ENCODE results near the gene USH2A. TPM values are rescaled to one million over a fixed set of nuclear protein-coding genes. Genes with fewer than 3 reads are reported as not detected.

USH2A gene
- polyA plus RNA-seq, 1 donor from 2014 or later: 0.17 TPM

DNA sequence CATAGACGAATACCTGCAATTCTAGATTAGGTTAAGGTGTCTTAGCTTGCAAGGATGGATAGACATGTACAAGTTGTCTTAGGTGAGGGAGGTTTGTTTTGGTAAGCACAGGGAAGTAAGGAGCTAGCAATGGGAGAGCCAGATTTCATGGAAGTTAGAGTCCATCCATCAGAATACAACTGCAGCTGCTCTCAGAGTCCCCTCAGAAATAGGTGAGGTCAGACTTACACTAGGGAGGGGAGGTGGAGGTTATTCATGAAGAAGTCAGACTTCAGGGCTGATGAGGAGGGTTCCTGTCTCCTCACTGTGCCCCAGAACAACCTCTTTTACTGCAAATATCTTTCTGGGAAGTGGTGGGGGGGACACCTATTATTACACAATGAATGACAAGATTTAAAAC lies 770.9 kb downstream of the USH2A start:
- Histone ChIP-seq H3K4me2 (ENCODE audit: low read length) (no peak overlapping the region), H3K9me3 (ENCODE audit: low read length) (no peaks in the 10 kb centered on the region), H3K79me2 (replicated peaks; ENCODE audit: insufficient read depth, low read length) (no peaks in the 10 kb centered on the region), H3F3A (ENCODE audit: insufficient read depth, low read length, poor library complexity, severe bottlenecking) (no peaks in the 10 kb centered on the region), H3K27me3 (ENCODE audit: insufficient read depth, low read depth, low read length) (no peaks in the 10 kb centered on the region), H2AFZ (ENCODE audit: low read depth, low read length) (no peak overlapping the region), H3K36me3 (ENCODE audit: insufficient read depth, low read length) (no peaks in the 10 kb centered on the region), H3K9me2 (ENCODE audit: insufficient read depth, low read length) (no peaks in the 10 kb centered on the region), H3K9ac (ENCODE audit: low read length) (no peak overlapping the region), H3K4me3 (ENCODE audit: low read length) (no peak overlapping the region), H4K20me1 (ENCODE audit: insufficient read depth) (no peaks in the 10 kb centered on the region), H3K27ac (ENCODE audit: low read length) (no peak overlapping the region)
- no peak for TF ChIP-seq POLR2AphosphoS5 (IDR thresholded peaks at IDR 0.05)
- TF ChIP-seq SMC3 (conservative IDR thresholded peaks at IDR 0.05; ENCODE audit: poor library complexity): no peak
- TF ChIP-seq TAF1 (IDR thresholded peaks at IDR 0.05; ENCODE audit: low read depth): no peak
- no peak for TF ChIP-seq MXI1 (conservative IDR thresholded peaks at IDR 0.05; ENCODE audit: poor library complexity, severe bottlenecking)

DNA sequence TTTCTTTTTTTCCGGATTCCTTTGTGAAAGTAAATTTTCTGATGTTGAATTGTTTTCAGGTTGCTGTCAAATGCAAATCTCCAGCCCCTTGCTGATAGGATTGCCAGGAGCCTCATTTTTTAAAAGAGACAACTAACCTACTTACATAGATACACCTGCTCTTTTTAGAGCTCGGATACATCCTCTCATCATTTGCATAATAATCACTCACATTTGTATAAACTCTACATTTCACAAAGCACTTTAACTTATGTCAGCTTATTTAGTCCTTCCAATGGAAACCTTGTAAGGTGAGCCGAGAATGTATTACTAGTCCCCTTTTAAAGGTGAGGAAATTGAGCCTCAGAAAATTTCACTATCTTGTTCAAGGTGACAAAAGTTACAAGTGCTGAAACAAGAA lies 771.4 kb downstream of the USH2A start:
- H2AFZ ChIP-seq (ENCODE audit: low read depth, low read length): no peak overlapping the region

More for the DNA sequence above, 771.4 kb downstream of the USH2A start:
- TF ChIP-seq POLR2AphosphoS5 (IDR thresholded peaks at IDR 0.05) (no peak), TAF1 (IDR thresholded peaks at IDR 0.05; ENCODE audit: low read depth) (no peak), MXI1 (conservative IDR thresholded peaks at IDR 0.05; ENCODE audit: poor library complexity, severe bottlenecking) (no peak), EP300 (conservative IDR thresholded peaks at IDR 0.05; ENCODE audit: poor library complexity, severe bottlenecking) (no peak), SMC3 (conservative IDR thresholded peaks at IDR 0.05; ENCODE audit: poor library complexity) (no peak), RAD21 (conservative IDR thresholded peaks at IDR 0.05) (no peak), EZH2 (IDR thresholded peaks at IDR 0.05; ENCODE audit: borderline replicate concordance, insufficient read depth, low read length, poor library complexity, severe bottlenecking) (no peak)
- TF ChIP-seq, protein P1, sequence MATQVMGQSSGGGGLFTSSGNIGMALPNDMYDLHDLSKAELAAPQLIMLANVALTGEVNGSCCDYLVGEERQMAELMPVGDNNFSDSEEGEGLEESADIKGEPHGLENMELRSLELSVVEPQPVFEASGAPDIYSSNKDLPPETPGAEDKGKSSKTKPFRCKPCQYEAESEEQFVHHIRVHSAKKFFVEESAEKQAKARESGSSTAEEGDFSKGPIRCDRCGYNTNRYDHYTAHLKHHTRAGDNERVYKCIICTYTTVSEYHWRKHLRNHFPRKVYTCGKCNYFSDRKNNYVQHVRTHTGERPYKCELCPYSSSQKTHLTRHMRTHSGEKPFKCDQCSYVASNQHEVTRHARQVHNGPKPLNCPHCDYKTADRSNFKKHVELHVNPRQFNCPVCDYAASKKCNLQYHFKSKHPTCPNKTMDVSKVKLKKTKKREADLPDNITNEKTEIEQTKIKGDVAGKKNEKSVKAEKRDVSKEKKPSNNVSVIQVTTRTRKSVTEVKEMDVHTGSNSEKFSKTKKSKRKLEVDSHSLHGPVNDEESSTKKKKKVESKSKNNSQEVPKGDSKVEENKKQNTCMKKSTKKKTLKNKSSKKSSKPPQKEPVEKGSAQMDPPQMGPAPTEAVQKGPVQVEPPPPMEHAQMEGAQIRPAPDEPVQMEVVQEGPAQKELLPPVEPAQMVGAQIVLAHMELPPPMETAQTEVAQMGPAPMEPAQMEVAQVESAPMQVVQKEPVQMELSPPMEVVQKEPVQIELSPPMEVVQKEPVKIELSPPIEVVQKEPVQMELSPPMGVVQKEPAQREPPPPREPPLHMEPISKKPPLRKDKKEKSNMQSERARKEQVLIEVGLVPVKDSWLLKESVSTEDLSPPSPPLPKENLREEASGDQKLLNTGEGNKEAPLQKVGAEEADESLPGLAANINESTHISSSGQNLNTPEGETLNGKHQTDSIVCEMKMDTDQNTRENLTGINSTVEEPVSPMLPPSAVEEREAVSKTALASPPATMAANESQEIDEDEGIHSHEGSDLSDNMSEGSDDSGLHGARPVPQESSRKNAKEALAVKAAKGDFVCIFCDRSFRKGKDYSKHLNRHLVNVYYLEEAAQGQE (IDR thresholded peaks at IDR 0.05; ENCODE audit: borderline replicate concordance): no peak
- TF ChIP-seq, protein P2, sequence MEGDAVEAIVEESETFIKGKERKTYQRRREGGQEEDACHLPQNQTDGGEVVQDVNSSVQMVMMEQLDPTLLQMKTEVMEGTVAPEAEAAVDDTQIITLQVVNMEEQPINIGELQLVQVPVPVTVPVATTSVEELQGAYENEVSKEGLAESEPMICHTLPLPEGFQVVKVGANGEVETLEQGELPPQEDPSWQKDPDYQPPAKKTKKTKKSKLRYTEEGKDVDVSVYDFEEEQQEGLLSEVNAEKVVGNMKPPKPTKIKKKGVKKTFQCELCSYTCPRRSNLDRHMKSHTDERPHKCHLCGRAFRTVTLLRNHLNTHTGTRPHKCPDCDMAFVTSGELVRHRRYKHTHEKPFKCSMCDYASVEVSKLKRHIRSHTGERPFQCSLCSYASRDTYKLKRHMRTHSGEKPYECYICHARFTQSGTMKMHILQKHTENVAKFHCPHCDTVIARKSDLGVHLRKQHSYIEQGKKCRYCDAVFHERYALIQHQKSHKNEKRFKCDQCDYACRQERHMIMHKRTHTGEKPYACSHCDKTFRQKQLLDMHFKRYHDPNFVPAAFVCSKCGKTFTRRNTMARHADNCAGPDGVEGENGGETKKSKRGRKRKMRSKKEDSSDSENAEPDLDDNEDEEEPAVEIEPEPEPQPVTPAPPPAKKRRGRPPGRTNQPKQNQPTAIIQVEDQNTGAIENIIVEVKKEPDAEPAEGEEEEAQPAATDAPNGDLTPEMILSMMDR (IDR thresholded peaks at IDR 0.05; ENCODE audit: poor library complexity, severe bottlenecking): no peak
- Histone ChIP-seq H3K36me3 (ENCODE audit: insufficient read depth, low read length) (no peaks in the 10 kb centered on the region), H3K27ac (ENCODE audit: low read length) (no peak overlapping the region), H3K79me2 (replicated peaks; ENCODE audit: insufficient read depth, low read length) (no peaks in the 10 kb centered on the region), H3K27me3 (ENCODE audit: insufficient read depth, low read depth, low read length) (no peaks in the 10 kb centered on the region), H3K4me3 (ENCODE audit: low read length) (no peak overlapping the region), H3K4me2 (ENCODE audit: low read length) (no peak overlapping the region), H3K9me2 (ENCODE audit: insufficient read depth, low read length) (no peaks in the 10 kb centered on the region), H4K20me1 (ENCODE audit: insufficient read depth) (no peaks in the 10 kb centered on the region), H3K9me3 (ENCODE audit: low read length) (no peaks in the 10 kb centered on the region), H3F3A (ENCODE audit: insufficient read depth, low read length, poor library complexity, severe bottlenecking) (no peaks in the 10 kb centered on the region), H3K9ac (ENCODE audit: low read length) (no peak overlapping the region)
